ENCODE results near the gene AREL1. TPM values are rescaled to one million over a fixed set of nuclear protein-coding genes. Genes with fewer than 3 reads are reported as not detected.
A peak's percentile ranks its signal among the peaks of the same experiment; 100 is the strongest.

Gene AREL1
- total RNA-seq, 1 donor = 44.5 TPM

- no peak for DNase-seq (ENCODE audit: low read depth)
- no peak overlapping the region for H3K4me3 ChIP-seq (ENCODE audit: low read depth, low read length)
- TF ChIP-seq CTCF (IDR thresholded peaks at IDR 0.05; ENCODE audit: insufficient read depth, low read depth, low read length) = no peak
These were observed 91.3 kb downstream of the AREL1 start for GRCh38 chr14:74621556-74621955.

- no peak overlapping the region for H3K4me3 ChIP-seq (ENCODE audit: low read depth, low read length)
- TF ChIP-seq CTCF (IDR thresholded peaks at IDR 0.05; ENCODE audit: insufficient read depth, low read depth, low read length) = no peak
- DNase-seq (ENCODE audit: low read depth) = no peak
These were observed 92.0 kb downstream of the AREL1 start for GRCh38 chr14:74620923-74621322.

GRCh38 chr14:74620497-74620921, 92.4 kb downstream of the AREL1 start:
- no peak overlapping the region for H3K4me3 ChIP-seq (ENCODE audit: low read depth, low read length)
- no peak for TF ChIP-seq CTCF (IDR thresholded peaks at IDR 0.05; ENCODE audit: insufficient read depth, low read depth, low read length)
- DNase-seq (ENCODE audit: low read depth) = peak; percentile 84

- H3K4me3 ChIP-seq (ENCODE audit: low read depth, low read length) = no peak overlapping the region
- DNase-seq (ENCODE audit: low read depth) = peak; percentile 99
- TF ChIP-seq CTCF (IDR thresholded peaks at IDR 0.05; ENCODE audit: insufficient read depth, low read depth, low read length) = no peak
These were observed 93.2 kb downstream of the AREL1 start for GRCh38 chr14:74619672-74620131.

- H3K4me3 ChIP-seq (ENCODE audit: low read depth, low read length) = no peak overlapping the region
These were observed 94.6 kb downstream of the AREL1 start for GRCh38 chr14:74618078-74618952.

GRCh38 chr14:74616996-74617700, 95.7 kb downstream of the AREL1 start:
- no peak for TF ChIP-seq CTCF (IDR thresholded peaks at IDR 0.05; ENCODE audit: insufficient read depth, low read depth, low read length)
- no peak overlapping the region for H3K4me3 ChIP-seq (ENCODE audit: low read depth, low read length)
- DNase-seq (ENCODE audit: low read depth) = peak; percentile 48

More at GRCh38 chr14:74618078-74618952, 94.6 kb downstream of the AREL1 start:
- peak; percentile 9 for TF ChIP-seq CTCF (IDR thresholded peaks at IDR 0.05; ENCODE audit: insufficient read depth, low read depth, low read length)
- peak; percentile 72 for DNase-seq (ENCODE audit: low read depth)

Measured in fibroblast of villous mesenchyme (primary cell).